Stimulated activated CD4-positive, alpha-beta T cell treated with anti-CD3 and anti-CD28 coated beads, Interleukin-15, amount 100 ng/mL, for 48 hours (primary cell): ENCODE results near the gene C19orf67.

Source experiments
- DNase-seq, 2 donors: peaks; one replicate each; pipeline ENCODE4 v3.0.0-alpha.2; 2020; ENCODE audit warnings: low read depth in 2 of 2

C19orf67 gene

GRCh38 chr19:14110650-14111049 is 25.1 kb upstream of the C19orf67 start:
- DNase-seq, result no peak

DNA sequence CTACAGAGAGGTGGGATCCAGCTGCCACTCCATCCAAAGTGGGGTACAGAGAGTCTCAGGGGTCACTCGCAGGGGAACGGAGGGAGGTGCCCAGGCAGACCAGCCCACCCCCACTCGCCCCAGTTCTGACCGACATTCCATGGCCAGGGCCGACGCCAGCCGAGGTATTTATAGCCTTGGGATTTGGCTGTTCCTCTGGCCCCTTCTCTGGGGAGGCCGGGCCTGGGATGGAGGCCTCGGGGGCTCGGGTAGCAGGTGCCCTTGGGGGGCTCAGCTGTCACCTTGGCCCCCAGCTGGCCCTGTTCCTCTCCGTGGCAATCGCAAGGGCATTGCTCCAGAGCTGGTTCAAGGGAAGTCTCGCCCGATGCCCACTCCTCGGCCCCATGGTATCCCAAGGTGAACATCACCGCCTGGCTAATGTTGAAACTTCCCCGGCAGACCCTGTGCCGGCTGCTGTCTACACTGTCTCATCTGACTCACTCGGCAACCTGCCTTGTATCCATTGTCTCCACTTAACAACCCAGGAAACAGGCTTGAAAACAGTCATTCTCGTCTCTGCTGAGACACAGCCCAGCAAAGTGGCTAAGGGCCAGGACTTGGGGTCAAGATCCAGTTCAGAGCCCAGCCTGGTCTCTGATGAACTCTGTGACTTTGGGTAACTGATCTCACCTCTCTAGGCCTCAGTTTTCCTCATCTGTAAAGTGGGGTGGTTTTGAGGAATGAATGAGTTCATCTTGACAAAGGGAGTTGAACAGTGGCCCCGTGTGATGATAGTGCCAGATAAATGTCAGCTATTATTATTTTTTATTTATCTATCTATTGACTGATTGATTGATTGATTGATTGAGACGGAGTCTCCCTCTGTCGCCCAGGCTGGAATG is 22.2 kb upstream of the C19orf67 start:
- DNase-seq, result no peak

GRCh38 chr19:14106840-14107239 is 21.3 kb upstream of the C19orf67 start:
- DNase-seq, result no peak

GRCh38 chr19:14105680-14106079 is 20.1 kb upstream of the C19orf67 start:
- DNase-seq, result no peak

GRCh38 chr19:14103310-14103709 is 17.7 kb upstream of the C19orf67 start:
- no peak for DNase-seq

DNA sequence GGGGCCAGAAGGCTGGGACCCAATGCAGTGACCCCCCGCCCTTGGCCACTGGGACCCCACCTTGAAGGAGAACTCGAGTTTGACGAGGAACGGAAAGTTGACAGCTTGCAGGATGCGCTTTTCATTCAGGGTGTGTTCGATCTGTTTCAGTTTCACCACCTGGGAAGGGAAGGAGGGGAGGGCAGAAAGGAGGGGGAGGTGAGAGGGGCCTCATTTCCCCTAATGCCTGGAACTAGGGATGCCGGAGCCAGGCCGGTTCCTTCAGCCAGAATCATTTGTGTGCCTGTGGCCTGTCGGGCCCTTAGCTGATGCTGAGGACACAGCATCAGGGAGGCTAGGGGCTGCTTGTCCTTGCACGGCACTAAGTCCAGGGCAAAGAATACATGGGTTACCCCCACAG is 17.2 kb upstream of the C19orf67 start:
- no peak for DNase-seq

- DNase-seq, result no peak
These were observed 16.6 kb upstream of the C19orf67 start for GRCh38 chr19:14102102-14102696.

DNA sequence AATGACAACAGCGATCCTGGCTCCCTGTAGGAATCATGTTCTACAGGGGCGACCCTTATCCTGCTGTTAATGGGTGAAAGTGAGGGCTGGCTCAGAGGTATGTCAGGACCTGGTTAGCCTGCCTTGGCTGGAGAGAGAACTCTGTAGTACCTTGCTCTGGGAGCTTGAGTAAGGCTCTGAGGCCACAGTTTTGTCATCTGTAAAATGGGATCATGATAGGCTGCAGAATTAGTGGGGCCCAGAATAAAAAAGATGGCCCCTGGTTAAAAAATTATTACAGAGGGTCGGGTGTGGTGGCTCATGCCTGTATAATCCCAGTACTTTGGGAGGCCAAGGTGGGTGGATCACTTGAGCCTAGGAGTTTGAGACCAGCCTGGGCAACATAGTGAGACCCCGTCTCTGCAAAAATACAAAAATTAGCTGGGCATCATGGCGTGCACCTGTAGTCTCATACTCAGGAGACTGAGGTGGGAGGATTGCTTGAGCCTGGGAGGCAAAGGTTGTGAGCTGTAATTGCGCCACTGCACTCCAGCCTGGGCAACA is 15.5 kb upstream of the C19orf67 start:
- DNase-seq, result no peak

GRCh38 chr19:14097532-14098151 is 12.1 kb upstream of the C19orf67 start:
- DNase-seq, result no peak

- DNase-seq, result no peak
These were observed 10.8 kb upstream of the C19orf67 start for GRCh38 chr19:14096272-14096992.

DNA sequence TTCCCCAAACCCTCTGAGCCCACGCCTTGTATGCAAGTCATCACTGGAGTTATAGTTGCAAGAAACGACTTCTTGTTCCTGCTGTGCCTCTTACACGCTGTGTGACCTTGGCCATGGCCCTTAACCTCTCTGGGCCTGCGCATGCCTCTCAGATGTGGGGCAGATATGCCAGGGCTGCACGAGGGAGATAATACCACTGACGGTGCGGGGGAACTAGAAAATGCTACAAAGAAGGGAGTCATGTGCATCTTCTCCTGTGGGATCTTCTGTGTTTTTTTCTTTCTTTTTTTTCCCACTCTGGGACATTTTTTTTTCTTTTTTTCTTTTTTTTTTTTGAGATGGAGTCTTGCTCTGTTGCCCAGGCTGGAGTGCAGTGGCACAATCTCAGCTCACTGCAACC is 9.3 kb upstream of the C19orf67 start:
- DNase-seq, result no peak

- no peak for DNase-seq
These were observed 7.7 kb upstream of the C19orf67 start for GRCh38 chr19:14093117-14093823.

GRCh38 chr19:14091813-14092462 is 6.4 kb upstream of the C19orf67 start:
- no peak for DNase-seq

DNA sequence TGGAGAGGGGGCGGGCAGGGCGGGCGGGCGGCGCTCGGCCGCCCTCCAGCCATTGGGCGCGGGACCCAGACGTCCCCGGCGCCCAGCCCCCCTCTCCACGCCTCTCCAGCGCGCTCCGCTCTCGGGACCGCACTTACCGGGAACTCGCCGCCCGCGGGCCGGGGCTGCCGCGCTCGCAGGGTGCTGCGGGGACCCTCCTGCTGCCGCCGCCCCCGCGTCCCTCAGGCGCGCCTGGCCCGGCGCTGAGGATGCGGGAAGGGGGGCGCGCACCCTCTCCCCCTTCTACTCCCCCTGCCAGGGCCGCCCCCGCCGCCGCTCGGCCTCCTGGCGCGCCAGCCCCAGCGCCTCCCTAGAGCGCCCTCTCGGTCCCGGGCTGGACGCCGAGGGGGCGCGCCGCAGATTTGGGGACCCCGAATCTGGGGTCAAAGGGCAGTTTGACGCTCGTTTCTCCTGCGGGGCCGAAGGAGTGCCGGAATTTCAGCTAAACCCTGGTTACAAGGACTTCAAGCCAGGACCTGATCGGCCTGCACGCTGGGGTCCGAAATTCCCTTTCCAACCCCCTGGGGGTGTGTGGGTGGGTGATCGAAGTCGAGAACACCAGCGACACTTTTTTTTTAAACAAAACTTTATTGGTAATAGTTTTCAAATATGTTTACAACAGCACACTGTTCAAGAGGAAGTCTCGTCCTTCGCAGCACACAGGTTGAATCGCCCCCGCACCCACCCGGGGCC is 5.7 kb upstream of the C19orf67 start:
- peak; percentile 37 to 70 for DNase-seq

DNA sequence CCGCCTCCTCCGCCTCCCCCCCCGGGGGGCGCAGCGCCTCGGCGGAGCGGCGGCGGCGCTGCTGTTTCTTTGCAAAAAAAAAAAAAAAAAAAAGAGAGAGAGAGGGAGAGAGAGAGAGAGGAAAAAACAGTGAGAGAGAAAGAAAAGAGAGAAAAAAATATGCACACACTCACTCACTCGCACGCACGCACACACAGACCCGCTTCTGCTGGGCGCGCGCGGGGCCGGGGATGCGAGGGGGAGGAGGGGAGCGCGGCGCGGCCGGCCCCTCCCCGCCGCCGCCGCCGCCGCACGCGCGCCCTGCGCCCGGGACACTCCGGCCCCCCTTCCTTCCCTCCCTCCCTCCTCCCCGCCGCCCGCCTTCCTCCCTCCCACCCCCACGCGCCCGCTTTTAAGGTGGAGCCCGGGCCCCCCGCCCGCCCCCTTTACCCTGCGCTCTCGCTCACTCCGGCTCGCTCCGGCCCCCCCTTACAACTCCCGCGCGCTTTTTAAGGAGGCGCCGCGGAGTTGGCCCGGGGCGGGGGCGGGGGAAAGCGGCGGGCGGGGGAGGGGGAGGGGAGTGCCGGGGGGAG is 5.0 kb upstream of the C19orf67 start, which contains the start of gene SAMD1:
SAMD1 (minus strand) TSS at position 243 of the 572 bp plus-strand sequence.
- DNase-seq, result peak; percentile 66 to 73

DNA sequence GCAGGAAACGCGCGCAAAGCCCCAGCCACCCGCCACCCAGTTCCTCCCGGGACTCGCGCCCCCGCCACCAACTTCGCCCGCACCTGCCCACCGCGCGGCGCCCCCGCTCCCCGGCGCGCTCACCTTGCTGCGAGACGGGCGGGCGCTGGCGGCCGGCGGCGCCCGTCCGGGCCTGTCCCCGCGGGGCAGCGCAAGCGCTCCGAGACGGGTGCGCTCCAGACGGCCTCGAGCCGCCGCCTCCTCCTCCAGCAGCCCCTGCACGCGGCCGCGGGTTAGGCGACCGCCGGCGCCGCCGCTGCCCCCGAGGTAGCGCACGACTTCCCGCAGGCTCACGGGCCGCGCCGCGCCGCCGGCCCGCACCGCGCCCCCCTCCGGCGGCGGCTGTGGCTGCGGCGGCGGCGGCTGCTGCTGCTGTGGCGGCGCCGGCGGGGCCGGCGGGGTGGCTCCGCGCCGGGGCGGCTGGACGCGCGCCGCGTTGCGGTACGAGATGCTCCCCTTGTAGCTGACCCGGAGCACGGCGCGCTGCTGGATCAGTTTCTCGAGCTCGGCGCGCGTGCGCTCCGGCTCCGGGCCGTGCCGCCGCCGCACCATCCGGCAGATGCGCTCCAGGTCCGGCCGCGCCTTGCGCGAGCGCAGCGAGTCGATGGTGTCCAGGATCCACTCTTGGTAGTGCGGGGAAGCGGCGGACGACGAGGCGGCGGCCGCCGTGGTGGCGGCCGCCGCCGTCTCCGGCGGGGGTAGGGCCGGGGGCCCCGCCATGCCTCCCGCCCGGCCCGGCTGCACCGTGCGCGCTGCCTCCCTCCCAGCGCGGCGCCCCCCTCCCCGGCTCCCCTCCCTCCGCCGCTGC is 4.3 kb upstream of the C19orf67 start:
- DNase-seq, result no peak

- no peak for DNase-seq
These were observed 3.8 kb upstream of the C19orf67 start for GRCh38 chr19:14089412-14089661.

GRCh38 chr19:14088634-14089411 is 3.2 kb upstream of the C19orf67 start:
- DNase-seq, result no peak
